LNCAP (cell line): ENCODE results near the gene NOC4L.

Experiments used
- TF ChIP-seq, protein P1 (sequence below): fragments of 450-650 bp; IDR thresholded peaks from 2 replicates; pipeline ENCODE4 v1.5.1; 2017; ENCODE audit warnings: mild to moderate bottlenecking

The NOC4L gene

GRCh38 chr12:132105467-132105866 lies 38.8 kb upstream of the NOC4L start:
- TF ChIP-seq, protein P1, sequence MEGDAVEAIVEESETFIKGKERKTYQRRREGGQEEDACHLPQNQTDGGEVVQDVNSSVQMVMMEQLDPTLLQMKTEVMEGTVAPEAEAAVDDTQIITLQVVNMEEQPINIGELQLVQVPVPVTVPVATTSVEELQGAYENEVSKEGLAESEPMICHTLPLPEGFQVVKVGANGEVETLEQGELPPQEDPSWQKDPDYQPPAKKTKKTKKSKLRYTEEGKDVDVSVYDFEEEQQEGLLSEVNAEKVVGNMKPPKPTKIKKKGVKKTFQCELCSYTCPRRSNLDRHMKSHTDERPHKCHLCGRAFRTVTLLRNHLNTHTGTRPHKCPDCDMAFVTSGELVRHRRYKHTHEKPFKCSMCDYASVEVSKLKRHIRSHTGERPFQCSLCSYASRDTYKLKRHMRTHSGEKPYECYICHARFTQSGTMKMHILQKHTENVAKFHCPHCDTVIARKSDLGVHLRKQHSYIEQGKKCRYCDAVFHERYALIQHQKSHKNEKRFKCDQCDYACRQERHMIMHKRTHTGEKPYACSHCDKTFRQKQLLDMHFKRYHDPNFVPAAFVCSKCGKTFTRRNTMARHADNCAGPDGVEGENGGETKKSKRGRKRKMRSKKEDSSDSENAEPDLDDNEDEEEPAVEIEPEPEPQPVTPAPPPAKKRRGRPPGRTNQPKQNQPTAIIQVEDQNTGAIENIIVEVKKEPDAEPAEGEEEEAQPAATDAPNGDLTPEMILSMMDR = no peak

GRCh38 chr12:132106921-132107320 lies 37.3 kb upstream of the NOC4L start:
- TF ChIP-seq, protein P1 = no peak

DNA sequence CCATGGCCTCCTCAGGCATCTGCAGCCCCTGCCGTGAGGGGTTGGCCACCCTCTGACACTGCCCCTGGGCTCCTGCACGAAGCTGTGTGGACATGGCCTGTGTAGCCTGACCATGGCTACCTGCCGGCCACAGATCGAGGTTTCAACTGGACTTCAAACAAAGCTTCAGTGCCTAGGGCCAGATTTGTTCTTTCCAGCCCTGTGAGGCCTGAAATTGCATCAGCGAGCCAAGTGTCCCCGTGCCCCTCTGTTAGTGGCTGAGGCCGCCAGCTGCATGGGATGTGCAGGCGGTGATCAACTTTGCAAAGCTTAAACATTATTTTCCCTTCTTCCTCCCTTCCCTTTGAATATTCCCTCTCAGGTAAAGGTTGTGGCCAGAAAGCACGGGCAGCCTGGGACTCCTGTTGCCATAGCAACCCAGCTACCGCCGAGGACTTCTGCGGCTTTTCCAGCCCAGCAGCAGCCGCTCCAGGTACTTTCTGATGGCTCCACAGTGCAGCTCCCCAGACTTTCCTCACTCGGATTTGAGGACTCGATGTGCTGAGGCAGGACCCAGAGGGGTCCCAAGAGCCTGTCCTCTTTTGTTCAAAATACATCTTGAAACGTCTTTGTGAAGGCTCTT lies 35.9 kb upstream of the NOC4L start:
- TF ChIP-seq, protein P1 = no peak

GRCh38 chr12:132109741-132110140 lies 34.5 kb upstream of the NOC4L start:
- TF ChIP-seq, protein P1 = no peak

DNA sequence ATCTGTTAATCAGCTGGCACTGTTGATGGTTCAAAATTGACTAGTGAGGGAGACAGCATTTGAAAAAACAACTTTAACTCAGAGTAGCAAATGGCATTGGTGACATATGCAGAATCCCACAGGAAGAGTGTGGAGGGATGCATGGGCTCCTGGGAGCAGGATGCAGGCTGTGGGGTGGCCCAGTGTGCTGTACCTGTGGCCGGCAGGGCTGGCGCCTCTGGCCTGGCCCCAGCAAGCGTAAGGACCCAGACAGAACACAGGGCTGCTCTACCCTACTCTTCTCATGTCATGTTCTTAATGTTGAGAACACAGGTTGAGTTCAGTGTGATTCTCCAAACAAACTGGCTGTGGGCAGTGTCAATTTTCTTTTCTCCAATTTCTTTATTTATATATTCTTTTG lies 33.6 kb upstream of the NOC4L start:
- TF ChIP-seq, protein P1 = no peak

GRCh38 chr12:132111654-132112304 lies 32.5 kb upstream of the NOC4L start:
- TF ChIP-seq, protein P1 = no peak

DNA sequence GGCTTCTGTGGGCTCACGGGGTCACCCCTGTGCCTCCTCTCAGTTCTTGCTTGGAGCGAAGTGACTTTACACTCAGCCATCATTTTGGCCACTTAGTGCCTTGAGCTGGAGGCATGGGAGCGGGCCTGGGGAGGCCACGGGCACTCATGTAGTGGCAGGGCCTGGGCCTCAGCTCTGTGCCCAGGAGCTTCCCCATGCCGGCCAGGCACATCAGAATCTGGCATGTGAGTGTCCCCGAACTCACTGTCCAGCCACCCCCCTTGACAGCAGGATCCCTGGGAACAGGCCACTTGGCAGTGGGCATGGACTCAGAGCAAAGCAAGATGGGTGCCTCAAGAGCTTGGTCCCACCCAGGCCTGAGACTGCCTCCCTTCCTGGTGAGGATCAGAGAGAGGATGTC lies 29.6 kb upstream of the NOC4L start:
- TF ChIP-seq, protein P1 = no peak
